SK-N-SH (cell line): ENCODE measurements around the gene DUSP6. TPM values are rescaled to one million over a fixed set of nuclear protein-coding genes. Genes with fewer than 3 reads are reported as not detected.
A peak's percentile ranks its signal among the peaks of the same experiment; 100 is the strongest.

Experiments used
- CTCF ChIA-PET: fragments of 300-600, 350-600 bp; formaldehyde crosslinking; extraction: SDS; loops from one replicate; lab custom pipeline; 2021; lab: Yijun Ruan, JAX
- POLR2A ChIA-PET: fragments of 350-600 bp; sonication (Branson Sonifier 250); formaldehyde crosslinking; extraction: SDS; loops from one replicate; lab custom pipeline; 2020; ENCODE audit warnings: antibody characterized with exemption, inconsistent platforms; lab: Yijun Ruan, JAX
- DNase-seq: peaks from one replicate; pipeline ENCODE4 v3.0.0; 2012
- H2AFZ ChIP-seq: fragments of 200-600 bp; sonication (generic); 2 replicates; pipeline ENCODE4 v1.8.1; 2016; ENCODE audit warnings: antibody characterized with exemption, mild to moderate bottlenecking, low read depth
- H3F3A ChIP-seq: fragments of 200-600 bp; sonication (generic); replicated peaks from 2 replicates; pipeline ENCODE3; 2016; ENCODE audit warnings: antibody characterized with exemption, mild to moderate bottlenecking; ENCODE audit not compliant: insufficient read depth
- H3K27ac ChIP-seq, 2 experiments: fragments of 200-500 bp in 1 of 2; fragments of 200-600 bp in 1 of 2; sonication (Bioruptor generic) in 1 of 2; sonication (generic), shearing (Covaris generic) in 1 of 2; 2 replicates each; pipeline versions ENCODE4 v1.5.1 to v1.6.1; 2014 to 2016; ENCODE audit warnings: low read depth in 2 of 2, inconsistent platforms in 1 of 2, low read length in 1 of 2, mild to moderate bottlenecking in 1 of 2, mixed read lengths in 1 of 2
- H3K27me3 ChIP-seq: fragments of 200-600 bp; sonication (generic), shearing (Covaris generic); 2 replicates; pipeline ENCODE4 v1.6.1; 2016; ENCODE audit warnings: mixed run types; ENCODE audit not compliant: insufficient read depth
- H3K36me3 ChIP-seq, 2 experiments: fragments of 200-500 bp in 1 of 2; fragments of 200-600 bp in 1 of 2; sonication (Bioruptor generic) in 1 of 2; sonication (generic) in 1 of 2; replicated peaks in 1 of 2; 2 replicates each; pipeline versions ENCODE3 to v1.5.1; 2014 to 2016; ENCODE audit warnings: low read length in 1 of 2, mild to moderate bottlenecking in 1 of 2; ENCODE audit not compliant: insufficient read depth in 2 of 2, control insufficient read depth in 1 of 2
- H3K4me1 ChIP-seq, 2 experiments: fragments of 200-500 bp in 1 of 2; fragments of 200-600 bp in 1 of 2; sonication (Bioruptor generic) in 1 of 2; sonication (generic), shearing (Covaris generic) in 1 of 2; 2 replicates each; pipeline versions ENCODE4 v1.5.1 to v1.6.1; 2014 to 2016; ENCODE audit warnings: low read depth in 1 of 2, low read length in 1 of 2, mixed run types in 1 of 2; ENCODE audit not compliant: insufficient read depth in 2 of 2, control insufficient read depth in 1 of 2
- H3K4me2 ChIP-seq: fragments of 200-600 bp; sonication (generic), shearing (Covaris generic); 2 replicates; pipeline ENCODE4 v1.6.1; 2017; ENCODE audit warnings: mixed run types
- H3K4me3 ChIP-seq, 2 experiments: fragments of 200-500 bp in 1 of 2; fragments of 200-600 bp in 1 of 2; sonication (Bioruptor generic) in 1 of 2; sonication (generic), shearing (Covaris generic) in 1 of 2; 2 replicates each; pipeline versions ENCODE4 v1.5.1 to v1.8.1; 2014 to 2016; ENCODE audit warnings: low read depth in 2 of 2, inconsistent platforms in 1 of 2, low read length in 1 of 2, mild to moderate bottlenecking in 1 of 2, mixed read lengths in 1 of 2, moderate library complexity in 1 of 2
- H3K79me2 ChIP-seq: fragments of 200-600 bp; sonication (generic); 2 replicates; pipeline ENCODE4 v1.8.1; 2017; ENCODE audit warnings: mild to moderate bottlenecking; ENCODE audit not compliant: insufficient read depth
- H3K9ac ChIP-seq: fragments of 200-600 bp; sonication (generic); 2 replicates; pipeline ENCODE4 v1.6.1; 2017; ENCODE audit warnings: mixed run types
- H3K9me2 ChIP-seq: fragments of 200-600 bp; sonication (generic); 2 replicates; pipeline ENCODE4 v1.6.1; 2017; ENCODE audit warnings: mixed run types
- H3K9me3 ChIP-seq: fragments of 200-600 bp; sonication (generic); 2 replicates; pipeline ENCODE4 v1.6.1; 2017; ENCODE audit warnings: mixed run types, mild to moderate bottlenecking, moderate library complexity
- H4K20me1 ChIP-seq: fragments of 200-600 bp; sonication (generic); 2 replicates; pipeline ENCODE4 v1.6.1; 2017; ENCODE audit warnings: mild to moderate bottlenecking, mixed run types; ENCODE audit not compliant: insufficient read depth
- ELF1 ChIP-seq: IDR thresholded peaks from 2 replicates; pipeline ENCODE4 v1.4.0; 2012
- EP300 ChIP-seq, 2 experiments: IDR thresholded peaks; 2 replicates each; pipeline versions ENCODE4 v1.4.0 to v1.6.1; 2012; ENCODE audit warnings: borderline replicate concordance in 1 of 2, low read depth in 1 of 2, low read length in 1 of 2
- EZH2phosphoT487 ChIP-seq: fragments of 200-600 bp; sonication (generic); IDR thresholded peaks from 2 replicates; pipeline ENCODE4 v1.6.1; 2017; ENCODE audit warnings: low read depth, mixed run types, mild to moderate bottlenecking, antibody characterized with exemption, moderate library complexity, borderline replicate concordance
- FOXJ3 ChIP-seq: sonication (generic); formaldehyde crosslinking; IDR thresholded peaks from 2 replicates; pipeline ENCODE4 v1.5.1; 2020; ENCODE audit warnings: mild to moderate bottlenecking, missing genetic modification reagents
- JUND ChIP-seq: IDR thresholded peaks from 2 replicates; pipeline ENCODE4 v1.4.0; 2012
- MEF2A ChIP-seq: IDR thresholded peaks from 2 replicates; pipeline ENCODE4 v1.4.0; 2012; ENCODE audit warnings: low read depth, borderline replicate concordance
- MXI1 ChIP-seq: IDR thresholded peaks from 2 replicates; pipeline ENCODE4 v1.6.1; 2012; ENCODE audit warnings: mild to moderate bottlenecking, low read depth, low read length, improper control_type of control experiment
- NFIC ChIP-seq: IDR thresholded peaks from 2 replicates; pipeline ENCODE4 v1.4.0; 2012; ENCODE audit warnings: borderline replicate concordance
- NRF1 ChIP-seq: IDR thresholded peaks from 2 replicates; pipeline ENCODE4 v1.6.1; 2012; ENCODE audit warnings: low read depth, mild to moderate bottlenecking, low read length
- RAD21 ChIP-seq: IDR thresholded peaks from 2 replicates; pipeline ENCODE4 v1.6.1; 2012; ENCODE audit warnings: mild to moderate bottlenecking, low read length
- SMC3 ChIP-seq: IDR thresholded peaks from 2 replicates; pipeline ENCODE4 v1.6.1; 2012; ENCODE audit warnings: low read depth, low read length, improper control_type of control experiment
- YY1 ChIP-seq: IDR thresholded peaks from 2 replicates; pipeline ENCODE4 v1.4.0; 2012; ENCODE audit warnings: low read depth, mild to moderate bottlenecking
- WGBS: methylation state at CpG from one replicate; pipeline ENCODE4 v1.1.6; 2017; ENCODE audit warnings: low lambda C conversion rate; 5-methylcytosine and 5-hydroxymethylcytosine counted together
- polyA plus RNA-seq, 3 experiments: library from polyadenylated mRNA; depleted of rRNA; stranded (reverse); fragments of >200 nt; gene quantifications; 2 replicates each; pipeline ENCODE4 v1.2.3, GENCODE V29; 2012
- TF ChIP-seq, protein P1 (sequence below): IDR thresholded peaks from 2 replicates; pipeline ENCODE4; 2012
- TF ChIP-seq, protein P2 (sequence below): IDR thresholded peaks from 2 replicates; pipeline ENCODE4 v1.6.1; 2012; ENCODE audit warnings: mild to moderate bottlenecking, low read depth, low read length, moderate library complexity
- TF ChIP-seq, protein P3 (sequence below): fragments of 200-600 bp; sonication (generic); IDR thresholded peaks from 2 replicates; pipeline ENCODE4 v1.6.1; 2017; ENCODE audit warnings: antibody characterized with exemption, mild to moderate bottlenecking, moderate library complexity
- TF ChIP-seq, protein P4 (sequence below): IDR thresholded peaks from 2 replicates; pipeline ENCODE4 v1.4.0; 2012; ENCODE audit warnings: low read depth
- TF ChIP-seq, protein P5 (sequence below): fragments of 150-350 bp; IDR thresholded peaks from 2 replicates; pipeline ENCODE4 v1.6.1; 2016; ENCODE audit warnings: mild to moderate bottlenecking, low read depth, low read length

The DUSP6 gene
- polyA plus RNA-seq, 1 of the 3 experiments (the other 2 are of a cell fraction), result 71.4 TPM

DNA sequence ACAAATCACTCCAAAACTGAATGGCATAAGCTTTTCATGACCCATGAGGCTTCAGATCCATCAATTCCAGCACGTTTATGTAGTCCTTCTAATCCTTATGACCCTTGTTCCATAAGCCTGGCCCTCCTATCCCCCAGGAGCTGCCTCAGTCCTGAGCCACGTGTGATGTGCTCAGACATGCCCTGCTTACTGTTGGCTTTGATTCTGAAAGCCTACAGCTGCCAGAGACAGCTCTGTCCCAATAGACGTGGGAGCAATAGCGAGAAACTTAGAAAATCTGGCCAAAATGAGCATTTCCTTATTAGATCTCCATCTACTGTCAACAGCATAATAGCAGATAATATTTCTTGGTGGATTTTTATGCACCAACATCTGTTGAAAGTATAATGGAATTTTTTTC lies 33.2 kb downstream of the DUSP6 start:
- Histone ChIP-seq H4K20me1 (no peaks in the 10 kb centered on the region), H3K4me3 (no peak overlapping the region), H3K9me2 (no peaks in the 10 kb centered on the region)
- no peak for TF ChIP-seq EP300 (IDR thresholded peaks at IDR 0.05; ENCODE audit: borderline replicate concordance in 1 of 2, low read depth in 1 of 2, low read length in 1 of 2)
- TF ChIP-seq NFIC, result no peak
- no peak for TF ChIP-seq JUND
- TF ChIP-seq, protein P1, sequence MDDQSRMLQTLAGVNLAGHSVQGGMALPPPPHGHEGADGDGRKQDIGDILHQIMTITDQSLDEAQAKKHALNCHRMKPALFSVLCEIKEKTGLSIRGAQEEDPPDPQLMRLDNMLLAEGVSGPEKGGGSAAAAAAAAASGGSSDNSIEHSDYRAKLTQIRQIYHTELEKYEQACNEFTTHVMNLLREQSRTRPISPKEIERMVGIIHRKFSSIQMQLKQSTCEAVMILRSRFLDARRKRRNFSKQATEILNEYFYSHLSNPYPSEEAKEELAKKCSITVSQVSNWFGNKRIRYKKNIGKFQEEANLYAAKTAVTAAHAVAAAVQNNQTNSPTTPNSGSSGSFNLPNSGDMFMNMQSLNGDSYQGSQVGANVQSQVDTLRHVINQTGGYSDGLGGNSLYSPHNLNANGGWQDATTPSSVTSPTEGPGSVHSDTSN, result no peak
- TF ChIP-seq RAD21, result no peak
- TF ChIP-seq MXI1, result no peak
- no peak for TF ChIP-seq MEF2A
- TF ChIP-seq, protein P2, sequence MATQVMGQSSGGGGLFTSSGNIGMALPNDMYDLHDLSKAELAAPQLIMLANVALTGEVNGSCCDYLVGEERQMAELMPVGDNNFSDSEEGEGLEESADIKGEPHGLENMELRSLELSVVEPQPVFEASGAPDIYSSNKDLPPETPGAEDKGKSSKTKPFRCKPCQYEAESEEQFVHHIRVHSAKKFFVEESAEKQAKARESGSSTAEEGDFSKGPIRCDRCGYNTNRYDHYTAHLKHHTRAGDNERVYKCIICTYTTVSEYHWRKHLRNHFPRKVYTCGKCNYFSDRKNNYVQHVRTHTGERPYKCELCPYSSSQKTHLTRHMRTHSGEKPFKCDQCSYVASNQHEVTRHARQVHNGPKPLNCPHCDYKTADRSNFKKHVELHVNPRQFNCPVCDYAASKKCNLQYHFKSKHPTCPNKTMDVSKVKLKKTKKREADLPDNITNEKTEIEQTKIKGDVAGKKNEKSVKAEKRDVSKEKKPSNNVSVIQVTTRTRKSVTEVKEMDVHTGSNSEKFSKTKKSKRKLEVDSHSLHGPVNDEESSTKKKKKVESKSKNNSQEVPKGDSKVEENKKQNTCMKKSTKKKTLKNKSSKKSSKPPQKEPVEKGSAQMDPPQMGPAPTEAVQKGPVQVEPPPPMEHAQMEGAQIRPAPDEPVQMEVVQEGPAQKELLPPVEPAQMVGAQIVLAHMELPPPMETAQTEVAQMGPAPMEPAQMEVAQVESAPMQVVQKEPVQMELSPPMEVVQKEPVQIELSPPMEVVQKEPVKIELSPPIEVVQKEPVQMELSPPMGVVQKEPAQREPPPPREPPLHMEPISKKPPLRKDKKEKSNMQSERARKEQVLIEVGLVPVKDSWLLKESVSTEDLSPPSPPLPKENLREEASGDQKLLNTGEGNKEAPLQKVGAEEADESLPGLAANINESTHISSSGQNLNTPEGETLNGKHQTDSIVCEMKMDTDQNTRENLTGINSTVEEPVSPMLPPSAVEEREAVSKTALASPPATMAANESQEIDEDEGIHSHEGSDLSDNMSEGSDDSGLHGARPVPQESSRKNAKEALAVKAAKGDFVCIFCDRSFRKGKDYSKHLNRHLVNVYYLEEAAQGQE, result no peak
- TF ChIP-seq SMC3, result no peak
- TF ChIP-seq, protein P3, sequence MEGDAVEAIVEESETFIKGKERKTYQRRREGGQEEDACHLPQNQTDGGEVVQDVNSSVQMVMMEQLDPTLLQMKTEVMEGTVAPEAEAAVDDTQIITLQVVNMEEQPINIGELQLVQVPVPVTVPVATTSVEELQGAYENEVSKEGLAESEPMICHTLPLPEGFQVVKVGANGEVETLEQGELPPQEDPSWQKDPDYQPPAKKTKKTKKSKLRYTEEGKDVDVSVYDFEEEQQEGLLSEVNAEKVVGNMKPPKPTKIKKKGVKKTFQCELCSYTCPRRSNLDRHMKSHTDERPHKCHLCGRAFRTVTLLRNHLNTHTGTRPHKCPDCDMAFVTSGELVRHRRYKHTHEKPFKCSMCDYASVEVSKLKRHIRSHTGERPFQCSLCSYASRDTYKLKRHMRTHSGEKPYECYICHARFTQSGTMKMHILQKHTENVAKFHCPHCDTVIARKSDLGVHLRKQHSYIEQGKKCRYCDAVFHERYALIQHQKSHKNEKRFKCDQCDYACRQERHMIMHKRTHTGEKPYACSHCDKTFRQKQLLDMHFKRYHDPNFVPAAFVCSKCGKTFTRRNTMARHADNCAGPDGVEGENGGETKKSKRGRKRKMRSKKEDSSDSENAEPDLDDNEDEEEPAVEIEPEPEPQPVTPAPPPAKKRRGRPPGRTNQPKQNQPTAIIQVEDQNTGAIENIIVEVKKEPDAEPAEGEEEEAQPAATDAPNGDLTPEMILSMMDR, result no peak
- no peak for TF ChIP-seq YY1
- no peak for TF ChIP-seq ELF1
- TF ChIP-seq, protein P4, sequence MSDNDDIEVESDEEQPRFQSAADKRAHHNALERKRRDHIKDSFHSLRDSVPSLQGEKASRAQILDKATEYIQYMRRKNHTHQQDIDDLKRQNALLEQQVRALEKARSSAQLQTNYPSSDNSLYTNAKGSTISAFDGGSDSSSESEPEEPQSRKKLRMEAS, result no peak
- no peak for TF ChIP-seq EZH2phosphoT487
- TF ChIP-seq, protein P5, sequence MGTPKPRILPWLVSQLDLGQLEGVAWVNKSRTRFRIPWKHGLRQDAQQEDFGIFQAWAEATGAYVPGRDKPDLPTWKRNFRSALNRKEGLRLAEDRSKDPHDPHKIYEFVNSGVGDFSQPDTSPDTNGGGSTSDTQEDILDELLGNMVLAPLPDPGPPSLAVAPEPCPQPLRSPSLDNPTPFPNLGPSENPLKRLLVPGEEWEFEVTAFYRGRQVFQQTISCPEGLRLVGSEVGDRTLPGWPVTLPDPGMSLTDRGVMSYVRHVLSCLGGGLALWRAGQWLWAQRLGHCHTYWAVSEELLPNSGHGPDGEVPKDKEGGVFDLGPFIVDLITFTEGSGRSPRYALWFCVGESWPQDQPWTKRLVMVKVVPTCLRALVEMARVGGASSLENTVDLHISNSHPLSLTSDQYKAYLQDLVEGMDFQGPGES, result no peak
- no peak for TF ChIP-seq FOXJ3 (CRISPR knock-in tag)
- TF ChIP-seq NRF1, result no peak
- TF ChIP-seq, all 33 proteins: peak for 0
- H3K4me2 ChIP-seq, result no peak overlapping the region
- H2AFZ ChIP-seq, result no peak overlapping the region
- peak overlapping the region in 1 of 2 experiments; percentile 28; a peak in 1 of 4 replicates for H3K27ac ChIP-seq
- H3K9me3 ChIP-seq, result no peaks in the 10 kb centered on the region
- H3K36me3 ChIP-seq, result no peaks in the 10 kb centered on the region
- DNase-seq, result no peak
- POLR2A ChIA-PET, result no interaction called here
- H3K79me2 ChIP-seq, result no peaks in the 10 kb centered on the region
- H3F3A ChIP-seq, result no peaks in the 10 kb centered on the region
- CTCF ChIA-PET, result interaction anchor here (1.3 kb wide), 1 partner anchor 15 kb away, joined by 3 read pairs; no protein-coding TSS in a partner anchor
- H3K9ac ChIP-seq, result no peak overlapping the region
- 48% methylated on average over 4 of the region's 4 CpGs for WGBS
- no peaks in the 10 kb centered on the region for H3K27me3 ChIP-seq
- H3K4me1 ChIP-seq, result peaks cover 4 to 6% of the 10 kb centered on the region in 2 experiments; a peak in 3 of 4 replicates
